Nephron (organoid): ENCODE measurements around the gene NAA60.

Experiments
- H3K27ac Mint-ChIP-seq, 3 experiments: 2 replicates each; pipeline ENCODE4 v1.8.0; 2020; ENCODE audit warnings: mixed read lengths in 3 of 3, mild to moderate bottlenecking in 2 of 3, moderate library complexity in 1 of 3
- H3K27me3 Mint-ChIP-seq: 2 replicates; pipeline ENCODE4 v1.8.0; 2021; ENCODE audit warnings: low read depth, mild to moderate bottlenecking, moderate library complexity, mixed read lengths
- H3K36me3 Mint-ChIP-seq: 2 replicates; pipeline ENCODE4 v1.8.0; 2020; ENCODE audit warnings: low read depth, mixed read lengths
- H3K4me1 Mint-ChIP-seq: 2 replicates; pipeline ENCODE4 v1.8.0; 2020; ENCODE audit warnings: mixed read lengths
- H3K4me3 Mint-ChIP-seq, 3 experiments: 2 replicates each; pipeline ENCODE4 v1.8.0; 2020; ENCODE audit warnings: mild to moderate bottlenecking in 3 of 3, mixed read lengths in 3 of 3, moderate library complexity in 2 of 3
- H3K9me3 Mint-ChIP-seq: 2 replicates; pipeline ENCODE4 v1.8.0; 2020; ENCODE audit warnings: mixed read lengths
- TF ChIP-seq, protein P1 (sequence below), 3 experiments: fragments of 200-600 bp; sonication (generic); IDR thresholded peaks; one replicate each; pipeline ENCODE4 v1.5.0; 2021; ENCODE audit warnings: antibody characterized with exemption in 3 of 3; ENCODE audit not compliant: unreplicated experiment in 3 of 3

NAA60 gene

DNA sequence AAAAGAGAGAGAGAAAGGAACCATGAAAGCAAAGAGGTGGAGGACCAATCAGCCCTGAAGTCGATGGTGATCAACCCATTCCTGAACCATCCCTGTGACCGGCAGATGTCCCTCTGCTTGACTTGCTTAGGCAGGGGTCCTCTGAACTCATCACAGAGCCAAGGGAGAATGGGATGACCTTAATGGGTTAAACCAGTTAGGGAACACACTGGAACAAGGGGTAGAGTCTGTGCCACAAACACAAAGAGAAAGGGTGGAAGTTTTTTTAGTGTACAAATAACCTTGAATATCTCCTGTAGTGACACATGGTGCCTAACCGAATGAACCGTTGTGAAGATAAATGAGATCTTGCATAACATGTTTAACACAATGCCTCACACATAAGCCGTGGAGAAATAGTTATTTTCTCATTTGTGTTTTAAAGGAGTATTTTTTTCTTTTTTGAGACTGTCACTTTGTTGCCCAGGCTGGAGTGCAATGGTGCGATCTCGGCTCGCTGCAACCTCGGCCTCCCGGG lies 11.2 kb downstream of the NAA60 start:
- H3K9me3 Mint-ChIP-seq = no peaks in the 10 kb centered on the region
- peak overlapping the region; percentile 8 to 29 (median 26) for H3K27ac Mint-ChIP-seq
- H3K36me3 Mint-ChIP-seq = peaks cover 11% of the 10 kb centered on the region
- TF ChIP-seq, protein P1, sequence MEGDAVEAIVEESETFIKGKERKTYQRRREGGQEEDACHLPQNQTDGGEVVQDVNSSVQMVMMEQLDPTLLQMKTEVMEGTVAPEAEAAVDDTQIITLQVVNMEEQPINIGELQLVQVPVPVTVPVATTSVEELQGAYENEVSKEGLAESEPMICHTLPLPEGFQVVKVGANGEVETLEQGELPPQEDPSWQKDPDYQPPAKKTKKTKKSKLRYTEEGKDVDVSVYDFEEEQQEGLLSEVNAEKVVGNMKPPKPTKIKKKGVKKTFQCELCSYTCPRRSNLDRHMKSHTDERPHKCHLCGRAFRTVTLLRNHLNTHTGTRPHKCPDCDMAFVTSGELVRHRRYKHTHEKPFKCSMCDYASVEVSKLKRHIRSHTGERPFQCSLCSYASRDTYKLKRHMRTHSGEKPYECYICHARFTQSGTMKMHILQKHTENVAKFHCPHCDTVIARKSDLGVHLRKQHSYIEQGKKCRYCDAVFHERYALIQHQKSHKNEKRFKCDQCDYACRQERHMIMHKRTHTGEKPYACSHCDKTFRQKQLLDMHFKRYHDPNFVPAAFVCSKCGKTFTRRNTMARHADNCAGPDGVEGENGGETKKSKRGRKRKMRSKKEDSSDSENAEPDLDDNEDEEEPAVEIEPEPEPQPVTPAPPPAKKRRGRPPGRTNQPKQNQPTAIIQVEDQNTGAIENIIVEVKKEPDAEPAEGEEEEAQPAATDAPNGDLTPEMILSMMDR (IDR thresholded peaks at IDR 0.05; ENCODE audit: unreplicated experiment in 3 of 3) = no peak
- no peaks in the 10 kb centered on the region for H3K27me3 Mint-ChIP-seq
- H3K4me1 Mint-ChIP-seq = peaks cover 27% of the 10 kb centered on the region
- peak overlapping the region; percentile 43 to 70 (median 56) for H3K4me3 Mint-ChIP-seq

DNA sequence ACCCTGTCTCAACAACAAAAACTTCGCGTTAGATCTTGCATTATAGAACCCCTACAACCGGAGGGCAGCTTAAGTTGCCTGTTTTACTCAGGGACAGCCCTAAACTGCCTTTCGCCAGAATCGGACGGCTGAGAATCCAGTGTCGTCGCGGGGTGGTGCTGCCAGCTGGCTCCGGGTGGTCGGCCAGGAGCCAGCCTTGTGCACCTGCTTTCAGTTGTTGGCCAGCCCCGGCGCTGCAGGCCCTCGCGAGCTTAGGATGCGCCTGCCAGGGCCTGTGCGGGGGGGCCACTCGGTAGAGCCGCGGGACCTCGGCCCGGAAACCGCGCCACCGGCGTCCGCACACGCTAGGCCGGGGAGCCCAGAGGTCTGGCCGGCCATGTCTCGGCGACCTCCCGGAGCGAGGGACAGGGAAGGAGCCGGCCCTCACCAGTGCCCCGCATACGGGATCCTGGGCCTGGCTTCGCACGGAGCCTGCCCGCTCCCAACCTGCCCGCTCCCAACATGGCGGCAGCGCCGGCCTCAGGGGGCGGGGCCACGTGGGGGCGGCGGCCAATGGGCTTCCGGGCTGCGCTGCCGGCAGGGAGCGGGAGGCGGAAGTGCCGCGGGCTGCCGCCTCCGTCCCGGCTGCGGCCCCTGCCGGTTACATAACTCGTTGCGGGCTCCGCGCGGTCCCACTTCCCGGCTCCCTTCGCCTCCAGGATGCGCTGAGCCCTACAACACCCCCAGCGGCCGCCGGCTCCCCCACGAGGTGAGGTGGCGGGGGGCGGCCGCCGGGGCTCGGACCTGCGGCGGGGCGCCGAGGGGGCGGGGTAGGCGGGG lies 14.2 kb downstream of the NAA60 start:
- H3K4me1 Mint-ChIP-seq = peaks cover 55% of the 10 kb centered on the region
- no peaks in the 10 kb centered on the region for H3K9me3 Mint-ChIP-seq
- TF ChIP-seq, protein P1 (IDR thresholded peaks at IDR 0.05; ENCODE audit: unreplicated experiment in 3 of 3) = peak; percentile 47 to 58 (median 49)
- H3K27ac Mint-ChIP-seq = peak overlapping the region; percentile 95 to 97 (median 97)
- peak overlapping the region; percentile 82 to 90 (median 87) for H3K4me3 Mint-ChIP-seq
- no peaks in the 10 kb centered on the region for H3K27me3 Mint-ChIP-seq
- H3K36me3 Mint-ChIP-seq = no peaks in the 10 kb centered on the region

DNA sequence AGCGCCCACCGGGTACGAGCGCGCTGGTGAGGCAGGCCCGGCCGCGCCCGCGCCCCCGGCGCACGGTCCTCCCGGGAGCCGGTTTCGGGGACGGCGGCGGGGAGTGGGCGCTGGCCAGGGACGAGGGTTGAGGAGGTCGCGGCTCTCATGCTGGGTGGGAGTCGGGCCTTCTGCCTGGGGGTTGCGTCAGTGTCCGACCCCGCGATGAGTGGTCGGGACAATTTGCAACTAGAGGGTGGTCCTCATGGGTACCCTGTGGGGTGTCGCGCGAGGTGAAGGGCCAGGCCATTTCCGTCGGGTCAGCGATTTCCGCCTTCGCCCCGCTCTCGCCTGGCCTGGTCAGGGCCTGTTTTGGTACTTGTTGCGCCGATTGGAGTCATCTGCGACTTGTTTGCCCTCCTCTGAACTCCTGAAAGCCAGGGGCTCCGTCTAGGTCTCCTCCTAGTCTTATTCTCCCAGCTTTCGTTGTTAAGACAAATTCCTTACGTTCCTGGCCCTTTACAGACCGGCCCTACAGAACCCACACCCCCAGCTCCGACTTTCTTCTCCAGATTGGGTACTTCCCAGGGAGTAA lies 14.9 kb downstream of the NAA60 start:
- H3K9me3 Mint-ChIP-seq = no peaks in the 10 kb centered on the region
- peak overlapping the region; percentile 78 to 91 (median 89) for H3K27ac Mint-ChIP-seq
- H3K27me3 Mint-ChIP-seq = no peaks in the 10 kb centered on the region
- no peaks in the 10 kb centered on the region for H3K36me3 Mint-ChIP-seq
- TF ChIP-seq, protein P1 (IDR thresholded peaks at IDR 0.05; ENCODE audit: unreplicated experiment in 3 of 3) = no peak
- peak overlapping the region; percentile 95 to 100 (median 99) for H3K4me3 Mint-ChIP-seq
- H3K4me1 Mint-ChIP-seq = peaks cover 55% of the 10 kb centered on the region

DNA sequence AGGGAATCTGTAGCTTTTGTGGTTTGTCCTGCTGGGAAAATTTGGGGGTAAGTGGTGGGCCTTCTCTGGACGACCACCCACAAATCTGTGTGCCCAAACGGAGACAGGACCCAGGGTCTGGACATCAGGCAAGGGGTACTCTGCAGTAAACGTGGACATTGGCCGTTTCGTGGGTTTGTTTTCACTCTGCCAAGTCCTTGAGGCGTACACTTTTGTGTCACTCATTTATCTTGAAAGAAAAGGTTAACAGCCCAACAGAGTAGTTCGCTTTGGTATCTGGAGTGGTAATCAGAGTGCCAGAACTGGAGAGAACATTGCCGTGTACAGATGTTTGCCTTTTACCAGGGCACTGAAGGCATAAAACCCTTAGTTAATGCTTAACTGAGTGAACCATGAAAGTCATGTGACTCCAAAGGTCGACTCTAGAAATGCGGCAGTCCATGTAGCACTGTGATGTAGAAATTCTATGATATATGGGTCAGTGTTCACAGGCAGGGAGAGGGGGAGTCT lies 15.4 kb downstream of the NAA60 start:
- H3K4me1 Mint-ChIP-seq = peaks cover 55% of the 10 kb centered on the region
- peak overlapping the region; percentile 78 to 91 (median 89) for H3K27ac Mint-ChIP-seq
- H3K36me3 Mint-ChIP-seq = no peaks in the 10 kb centered on the region
- peak overlapping the region; percentile 95 to 100 (median 99) for H3K4me3 Mint-ChIP-seq
- H3K27me3 Mint-ChIP-seq = no peaks in the 10 kb centered on the region
- H3K9me3 Mint-ChIP-seq = no peaks in the 10 kb centered on the region
- TF ChIP-seq, protein P1 (IDR thresholded peaks at IDR 0.05; ENCODE audit: unreplicated experiment in 3 of 3) = no peak

DNA sequence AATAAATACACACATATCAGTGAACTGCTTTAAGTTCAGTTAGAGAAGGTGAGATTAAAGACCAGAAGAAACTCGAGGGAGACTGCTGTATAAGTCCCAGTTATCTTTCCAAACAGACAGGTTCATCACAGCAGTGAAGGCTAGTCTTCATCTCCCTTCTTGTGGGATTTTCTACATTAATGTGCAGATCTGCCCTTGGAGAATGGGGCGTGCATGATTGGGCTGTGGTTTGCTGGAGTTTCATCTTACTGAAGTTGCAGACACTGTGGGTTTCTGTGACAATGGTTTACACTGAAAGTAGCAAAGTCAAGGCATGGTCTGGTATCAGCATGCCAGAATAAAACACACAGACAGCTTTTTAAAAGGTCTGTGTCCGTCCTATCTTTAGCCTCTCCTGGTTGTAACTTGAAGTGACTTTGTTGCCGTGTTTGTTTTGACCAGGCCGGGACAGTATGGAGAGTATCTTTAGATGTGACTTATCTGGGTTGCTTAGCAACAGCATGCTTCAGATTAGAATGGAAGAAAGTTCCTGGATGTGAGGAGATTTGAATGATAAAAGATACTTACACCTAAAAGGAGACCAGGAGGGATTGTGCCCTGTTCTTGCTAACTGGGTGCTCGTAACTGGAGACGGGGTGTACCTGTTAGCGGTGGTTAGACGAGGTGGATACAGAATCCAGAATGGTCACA lies 16.1 kb downstream of the NAA60 start:
- H3K36me3 Mint-ChIP-seq = peaks cover 4% of the 10 kb centered on the region
- peak overlapping the region; percentile 78 to 91 (median 89) for H3K27ac Mint-ChIP-seq
- H3K27me3 Mint-ChIP-seq = no peaks in the 10 kb centered on the region

More for the DNA sequence above, 16.1 kb downstream of the NAA60 start:
- TF ChIP-seq, protein P1 (IDR thresholded peaks at IDR 0.05; ENCODE audit: unreplicated experiment in 3 of 3) = no peak
- H3K4me3 Mint-ChIP-seq = peak overlapping the region; percentile 95 to 100 (median 99)
- no peaks in the 10 kb centered on the region for H3K9me3 Mint-ChIP-seq
- peaks cover 57% of the 10 kb centered on the region for H3K4me1 Mint-ChIP-seq
